NCI-H146 (cell line): ENCODE results near the gene VEPH1.
A peak's percentile ranks its signal among the peaks of the same experiment; 100 is the strongest.

Experiments
- DNase-seq: peaks from one replicate; lab custom pipeline; 2025; lab: John Stamatoyannopoulos, UW

VEPH1 gene

DNA sequence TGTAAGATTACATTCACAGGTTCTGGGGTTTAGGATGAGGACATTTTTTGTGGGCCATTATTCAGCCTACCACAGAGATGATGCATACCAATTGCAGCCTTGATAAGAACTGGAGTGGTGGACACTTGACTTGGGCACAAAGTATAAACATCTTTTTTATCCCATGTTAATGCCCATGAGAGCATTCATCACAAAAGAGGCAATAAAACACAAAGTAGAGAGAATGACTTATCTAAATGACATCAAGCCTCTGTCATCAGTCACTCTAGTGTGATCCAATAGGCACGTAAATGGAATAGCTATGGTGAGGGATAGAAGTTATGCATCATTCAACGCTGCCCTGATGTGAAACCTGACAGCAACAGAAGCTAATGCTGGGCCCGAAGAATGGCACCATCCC lies 25.8 kb downstream of the VEPH1 start:
- DNase-seq, result no peak

DNA sequence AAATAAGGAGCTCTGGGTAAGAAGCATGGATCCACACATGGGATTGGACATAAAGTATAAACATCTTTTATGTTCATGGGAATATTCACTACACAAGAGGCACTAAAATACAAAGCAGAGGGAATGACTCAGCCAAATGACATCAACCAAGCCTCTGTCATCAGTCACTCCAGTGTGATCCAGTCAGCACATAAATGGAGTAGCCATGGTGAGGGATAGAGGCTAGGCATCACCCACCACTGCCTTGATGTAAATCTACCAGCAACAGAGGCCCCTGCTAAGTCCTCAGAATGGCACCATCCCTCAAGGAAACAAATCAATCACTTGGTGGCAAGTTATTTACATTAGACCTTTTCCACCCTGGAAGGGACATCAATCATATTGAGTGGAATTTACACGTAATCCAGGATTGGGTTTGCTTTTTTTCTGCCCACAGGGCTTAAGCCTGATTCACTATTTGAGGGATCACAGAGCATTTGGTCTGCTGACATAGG lies 27.2 kb downstream of the VEPH1 start:
- no peak for DNase-seq

DNA sequence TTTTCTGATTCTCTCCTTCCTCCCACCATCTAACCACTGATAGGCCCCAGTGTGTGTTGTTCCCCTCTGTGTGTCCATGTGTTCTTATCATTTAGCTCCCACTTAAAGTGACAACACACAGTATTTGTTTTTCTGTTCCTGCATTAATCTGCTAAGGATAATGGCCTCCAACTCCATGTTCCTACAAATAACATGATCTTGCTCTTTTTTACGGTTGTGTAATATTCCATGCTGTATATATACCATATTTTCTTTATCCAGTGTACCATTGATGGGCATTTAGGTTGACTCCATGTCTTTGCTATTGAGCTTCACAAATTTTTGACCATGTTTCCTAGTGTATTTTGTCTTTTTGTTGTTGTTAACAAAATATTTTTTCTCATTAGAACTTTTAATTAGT lies 30.6 kb downstream of the VEPH1 start:
- DNase-seq, result no peak

DNA sequence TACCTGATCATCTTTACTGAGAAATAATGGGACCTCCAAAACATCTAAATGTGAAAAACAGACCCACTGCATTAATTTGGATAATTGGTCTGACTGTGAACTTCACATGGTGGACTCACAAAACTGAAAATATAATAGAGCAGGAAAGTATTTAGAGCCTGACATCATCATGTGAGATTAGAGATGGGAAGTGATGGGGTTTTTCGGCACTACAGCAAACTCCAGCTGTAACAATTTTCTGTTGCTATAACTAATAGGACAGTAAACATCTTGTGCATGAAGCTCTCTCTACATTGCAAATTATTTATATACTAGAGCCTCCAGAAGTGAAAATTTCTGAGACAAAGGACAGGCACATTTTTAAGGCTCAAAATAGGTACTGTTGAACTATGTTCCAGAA lies 32.2 kb downstream of the VEPH1 start:
- DNase-seq, result no peak

DNA sequence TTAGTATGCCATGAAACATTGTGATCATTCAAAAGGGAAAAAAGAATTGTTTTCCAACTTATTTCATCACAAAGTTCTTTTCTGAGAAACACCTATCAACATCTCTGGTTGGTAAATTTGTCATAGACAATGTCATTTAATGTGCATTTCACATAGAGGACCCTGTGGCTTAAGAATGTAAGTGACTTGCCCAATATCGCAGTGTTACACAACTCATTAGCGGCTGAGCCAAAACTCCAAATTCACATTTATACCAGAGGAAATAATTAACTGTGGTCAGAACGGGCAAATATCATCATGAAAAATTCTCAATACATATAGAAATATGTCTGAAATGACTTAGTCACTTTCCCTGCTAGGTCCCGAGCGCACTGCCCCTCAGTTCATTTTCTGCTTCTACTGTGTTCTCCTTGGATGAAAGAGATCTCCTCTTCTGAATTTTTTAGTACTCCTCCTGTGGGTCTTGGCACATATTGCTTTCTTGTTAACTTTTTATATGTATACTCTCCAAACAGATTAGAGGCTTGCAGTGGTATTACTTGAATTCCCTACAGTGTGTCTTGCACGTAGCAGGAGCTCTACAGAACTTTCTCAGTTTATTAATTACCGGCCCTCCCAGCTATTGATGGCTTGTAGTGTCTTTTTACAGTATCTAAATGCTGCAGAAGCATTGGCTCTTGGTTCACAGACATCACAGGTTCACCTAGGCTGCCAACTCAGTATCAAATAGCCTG lies 33.5 kb downstream of the VEPH1 start:
- DNase-seq, result no peak

DNA sequence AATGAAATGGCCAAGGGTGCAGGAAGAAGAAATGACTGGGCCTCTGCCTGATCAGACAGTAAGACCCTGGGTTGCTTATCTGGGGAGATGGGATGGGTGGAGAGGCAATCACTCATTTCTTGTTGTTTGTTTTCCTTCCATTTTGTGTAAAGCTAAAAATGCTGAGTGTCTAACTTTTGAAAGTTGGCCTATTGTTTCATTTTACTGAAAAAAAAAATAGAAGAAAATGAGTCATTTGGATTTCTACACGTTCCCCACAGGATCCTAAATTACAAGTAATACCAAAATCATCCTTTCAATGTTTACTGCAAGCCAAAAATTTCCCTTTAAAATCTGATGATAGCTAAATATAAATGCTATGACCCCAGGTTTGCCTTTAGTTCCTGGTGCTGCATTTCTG lies 36.0 kb downstream of the VEPH1 start:
- DNase-seq, result no peak

DNA sequence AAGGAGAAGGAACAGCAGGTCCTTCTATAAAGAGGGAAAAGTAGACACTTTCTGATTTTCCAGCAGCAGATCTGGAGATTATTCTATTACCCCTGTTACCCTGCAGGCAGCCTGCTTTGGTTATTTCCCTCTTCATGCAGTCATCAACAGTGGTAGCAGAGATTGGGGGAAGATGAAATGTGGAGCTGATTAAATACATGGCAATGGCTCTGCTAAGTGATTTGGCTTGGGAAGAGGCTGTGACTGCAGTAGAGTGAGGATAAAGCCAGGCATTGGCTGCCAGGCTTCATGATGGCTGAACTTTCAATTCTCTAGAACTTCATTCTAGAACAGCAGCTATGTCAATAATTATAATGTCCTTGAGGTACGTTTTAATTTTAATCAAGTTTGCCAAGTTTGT lies 37.5 kb downstream of the VEPH1 start:
- no peak for DNase-seq

DNA sequence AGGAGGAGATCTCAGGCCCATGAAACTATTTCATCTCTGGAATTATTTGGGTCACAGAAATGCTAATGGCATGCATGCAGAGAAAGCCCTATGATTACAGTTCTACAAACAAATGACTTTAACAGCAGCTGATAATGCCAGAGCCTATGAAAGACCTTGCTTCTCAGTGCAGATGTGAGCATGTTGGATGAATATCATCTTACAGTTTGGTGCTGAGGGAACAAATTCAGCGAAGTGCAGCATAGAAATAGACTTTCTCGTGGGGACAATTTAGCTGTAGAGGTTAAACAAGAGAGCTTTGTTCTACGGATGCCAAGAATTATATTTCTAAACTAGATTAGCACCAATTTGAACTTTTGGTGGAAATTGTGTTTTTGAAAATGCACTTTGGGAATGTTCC lies 38.9 kb downstream of the VEPH1 start:
- peak; percentile 38 for DNase-seq

DNA sequence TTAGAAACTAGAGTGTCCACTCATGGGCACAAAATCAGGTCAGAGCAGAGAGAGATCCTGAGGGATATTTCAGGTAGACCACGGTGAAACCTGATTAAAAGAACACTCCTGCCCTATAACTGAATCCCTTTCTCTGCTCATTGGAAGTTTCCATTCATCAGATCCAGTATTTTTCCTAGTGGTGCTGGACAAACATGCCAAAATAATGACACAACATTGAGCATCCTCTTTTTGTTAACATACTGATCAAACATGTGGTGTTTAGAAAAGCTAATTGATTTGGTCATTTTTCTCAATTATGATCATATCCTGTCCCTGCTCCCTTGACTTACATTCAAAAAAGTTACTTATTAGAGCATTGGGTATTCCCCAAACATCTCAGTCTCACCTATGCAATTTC lies 39.4 kb downstream of the VEPH1 start:
- no peak for DNase-seq

DNA sequence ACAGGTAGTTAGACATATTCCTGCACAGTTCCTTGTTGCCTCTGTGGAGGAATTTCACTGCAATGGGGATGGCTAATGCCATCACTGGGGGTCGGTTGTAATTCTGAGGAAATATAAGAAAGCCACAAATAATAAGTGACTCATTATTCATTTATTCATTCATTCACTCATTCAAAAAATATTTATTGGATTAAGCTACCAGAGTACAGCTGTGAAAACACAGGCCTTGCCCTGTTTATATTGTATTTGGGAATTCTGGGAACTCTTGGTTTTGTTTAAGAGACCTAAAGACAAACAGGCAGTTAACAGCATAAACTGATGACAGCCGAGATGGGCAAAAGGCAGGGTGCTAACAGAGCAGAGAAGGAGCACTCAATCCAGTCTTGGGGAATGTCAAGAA lies 43.0 kb downstream of the VEPH1 start:
- DNase-seq, result no peak

DNA sequence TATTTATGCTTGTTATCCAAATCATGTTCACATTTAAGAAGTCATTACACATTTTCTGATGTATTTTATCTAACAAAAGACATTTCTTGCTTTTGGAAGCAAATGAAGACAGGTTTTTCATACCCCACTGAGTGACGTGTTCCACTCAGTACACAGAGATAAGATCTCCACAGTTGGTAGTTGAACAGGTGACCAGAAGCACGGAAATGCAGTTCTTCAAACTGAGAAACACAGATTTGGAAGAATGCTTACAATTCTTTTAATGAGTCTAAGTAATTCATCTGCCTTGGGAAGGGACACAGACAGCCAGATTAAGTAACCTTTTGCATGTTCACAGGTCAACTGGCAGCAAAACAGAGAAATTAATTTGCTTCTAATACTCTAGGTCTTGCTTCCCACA lies 43.5 kb downstream of the VEPH1 start:
- DNase-seq, result no peak

DNA sequence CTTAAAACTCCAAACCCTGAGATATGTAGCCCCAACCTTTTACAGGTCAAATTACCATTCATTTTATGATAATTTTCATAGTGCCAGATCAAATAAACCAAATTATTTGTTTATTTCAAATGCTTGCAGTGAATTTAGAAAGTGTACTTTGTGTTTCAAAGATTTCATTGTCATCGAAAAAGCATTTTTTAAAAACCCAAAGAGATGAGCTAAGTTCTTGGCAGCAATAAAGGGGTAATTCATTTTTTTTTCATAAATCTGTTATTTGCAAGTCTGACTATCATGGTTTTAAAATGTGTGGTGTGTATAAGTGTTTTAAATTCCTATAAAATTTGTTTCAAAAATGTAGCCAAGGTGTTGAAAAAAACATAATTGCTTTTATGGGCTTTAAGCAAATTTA lies 49.4 kb downstream of the VEPH1 start:
- DNase-seq, result no peak

DNA sequence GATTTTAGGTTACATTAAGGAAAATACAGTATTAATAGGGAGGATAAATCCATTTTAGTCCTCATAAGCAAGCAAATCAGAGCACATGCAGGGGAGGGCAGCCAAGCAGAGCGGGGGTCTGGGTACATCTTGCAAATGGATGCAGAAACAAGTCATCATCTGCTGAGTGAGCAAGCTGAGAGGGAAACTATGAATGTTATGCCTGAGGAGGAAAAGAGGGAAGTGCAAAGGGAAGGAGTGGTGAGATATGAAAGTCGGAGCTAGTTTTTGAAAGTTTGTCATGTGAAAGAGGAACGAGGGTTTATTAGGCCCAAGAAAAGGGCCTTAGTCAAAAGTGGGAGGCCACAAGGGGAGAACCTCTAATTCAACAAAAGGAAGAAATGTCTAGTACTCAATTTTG lies 51.1 kb downstream of the VEPH1 start:
- no peak for DNase-seq

DNA sequence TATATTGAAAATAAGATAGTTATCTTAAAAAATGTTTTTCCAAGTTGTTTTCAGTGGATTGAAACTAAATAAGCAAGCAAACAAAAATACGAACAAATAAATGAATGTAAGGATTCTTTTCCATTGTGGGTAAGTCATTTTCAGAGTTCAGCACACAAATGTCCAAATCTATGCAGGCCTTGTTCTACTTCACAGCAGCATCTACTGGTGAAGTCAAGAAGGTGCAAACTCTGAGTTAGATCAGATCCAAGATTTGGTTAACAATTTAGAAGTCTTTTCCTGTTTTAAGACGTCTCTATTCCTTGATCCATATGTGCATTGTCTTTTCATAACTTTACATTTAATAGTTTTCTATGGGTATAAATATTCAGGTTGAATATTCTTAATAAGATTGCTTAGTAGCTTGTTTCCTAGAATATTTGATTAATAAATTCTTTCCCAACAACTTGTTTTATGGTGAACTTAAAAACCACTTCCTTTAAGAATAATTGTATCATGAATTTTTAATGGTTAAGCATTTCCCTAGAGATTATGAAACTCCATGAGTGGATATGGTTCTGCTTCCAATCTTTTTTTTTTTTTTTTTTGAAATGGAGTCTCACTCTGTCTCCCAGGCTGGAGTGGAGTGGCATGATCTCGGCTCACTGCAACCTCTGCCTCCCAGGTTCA lies 56.1 kb downstream of the VEPH1 start:
- DNase-seq, result no peak

DNA sequence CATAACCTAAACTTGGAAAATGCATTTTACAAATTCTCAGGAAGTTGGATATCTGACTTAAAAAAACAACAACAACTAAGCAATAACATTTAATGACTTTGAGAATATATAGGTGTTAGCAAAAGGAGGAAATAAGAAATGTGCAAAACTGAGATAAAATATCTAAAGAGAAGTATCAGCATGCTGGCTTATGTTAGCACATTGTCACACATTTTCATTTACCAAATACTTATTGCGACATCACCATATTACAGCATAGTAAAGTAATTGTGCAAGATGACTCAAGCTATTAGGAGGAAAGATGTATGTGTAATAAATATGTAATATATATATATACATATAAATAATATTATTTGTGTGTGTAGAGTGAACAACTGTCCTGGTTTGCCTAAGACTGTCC lies 57.4 kb downstream of the VEPH1 start:
- no peak for DNase-seq

DNA sequence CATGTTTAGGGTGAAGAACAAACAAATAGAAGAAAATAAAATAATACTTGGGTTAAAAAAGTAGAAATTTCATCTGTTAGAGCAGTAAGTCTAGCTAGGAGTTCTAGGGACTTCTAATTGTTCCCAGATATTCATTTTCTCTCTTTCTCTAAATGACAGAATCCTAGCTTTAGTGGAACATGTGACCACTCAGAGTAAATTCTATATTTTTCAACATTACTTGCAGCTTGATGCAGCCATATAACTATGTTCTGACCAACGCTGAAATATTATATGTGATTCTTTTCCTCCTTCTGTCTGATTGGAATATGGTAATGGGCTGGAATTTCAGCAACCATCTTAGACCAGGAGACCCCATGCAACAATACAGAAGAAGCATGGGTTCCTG lies 58.4 kb downstream of the VEPH1 start:
- no peak for DNase-seq

DNA sequence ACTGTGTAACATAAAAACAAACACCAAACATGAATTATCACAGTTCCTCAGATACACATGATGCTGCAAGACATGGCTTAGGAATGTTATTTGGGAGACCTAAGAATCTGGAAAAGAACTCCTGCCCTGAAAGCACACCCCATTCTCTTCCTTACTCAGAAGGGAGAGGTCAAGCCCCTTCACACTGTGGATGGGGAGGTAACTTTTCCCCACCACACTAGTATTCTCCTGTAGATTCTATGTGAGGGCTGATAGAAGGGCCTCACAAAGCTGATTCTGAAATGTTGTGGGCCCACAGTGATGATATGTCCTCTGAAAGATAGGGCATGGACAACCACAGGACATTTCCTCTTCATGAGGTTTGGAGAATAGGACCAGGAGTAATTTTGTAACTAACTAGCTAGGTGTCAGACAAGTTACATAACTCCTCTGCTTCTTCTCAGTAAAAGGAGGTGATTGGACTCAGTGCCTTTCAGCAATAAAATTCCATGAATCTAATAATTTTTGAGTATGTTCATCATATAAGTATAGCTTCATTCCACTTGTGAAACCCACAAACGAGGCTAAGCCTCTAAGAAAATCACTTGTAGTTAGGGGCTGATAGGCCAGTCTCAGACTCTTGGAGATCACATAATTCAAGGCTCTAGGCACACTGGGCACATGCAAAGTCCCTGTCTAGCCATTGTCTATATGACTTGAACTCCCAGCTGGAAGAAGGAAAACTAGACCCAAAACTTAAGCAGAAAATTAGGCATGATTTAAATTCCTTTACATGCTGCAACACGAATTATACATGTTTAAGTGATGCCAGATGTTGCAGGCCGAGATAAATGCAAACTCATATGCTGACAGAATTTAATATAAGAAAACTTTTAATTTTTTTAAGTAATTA lies 59.1 kb downstream of the VEPH1 start:
- DNase-seq, result no peak

DNA sequence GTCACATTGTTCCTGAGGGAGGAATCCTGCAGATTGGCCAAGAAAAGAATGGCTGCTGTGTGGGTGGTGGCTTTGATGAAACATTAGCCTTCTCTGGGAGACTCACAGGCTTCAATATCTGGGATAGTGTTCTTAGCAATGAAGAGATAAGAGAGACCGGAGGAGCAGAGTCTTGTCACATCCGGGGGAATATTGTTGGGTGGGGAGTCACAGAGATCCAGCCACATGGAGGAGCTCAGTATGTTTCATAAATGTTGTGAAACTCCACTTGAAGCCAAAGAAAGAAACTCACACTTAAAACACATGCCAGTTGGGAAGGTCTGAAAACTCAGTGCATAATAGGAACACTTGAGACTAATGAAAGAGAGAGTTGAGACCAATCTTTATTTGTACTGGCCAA lies 60.5 kb downstream of the VEPH1 start:
- no peak for DNase-seq

DNA sequence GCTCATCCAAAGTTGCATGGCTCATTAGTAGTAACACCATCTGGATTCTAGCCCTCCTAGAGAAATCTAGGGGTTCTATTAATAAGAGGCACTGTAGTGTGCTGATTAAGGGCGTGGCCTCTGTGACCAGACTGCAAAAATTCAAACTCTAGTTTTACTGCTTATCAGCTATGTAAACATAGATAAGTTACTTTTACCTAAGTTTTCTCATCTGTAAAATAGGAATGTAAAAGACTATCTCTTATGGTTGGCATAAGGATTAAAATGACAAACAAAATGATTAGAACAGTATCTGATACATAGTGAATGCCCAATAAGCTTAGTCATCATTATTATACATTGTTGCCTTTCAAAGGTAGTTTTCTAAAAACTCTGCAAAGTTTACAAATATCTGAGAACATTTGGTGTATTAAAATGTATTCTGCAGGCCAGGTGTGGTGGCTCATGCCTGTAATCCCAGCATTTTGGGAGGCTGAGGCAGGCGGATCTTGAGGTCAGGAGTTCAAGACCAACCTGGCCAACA lies 62.1 kb downstream of the VEPH1 start:
- no peak for DNase-seq

DNA sequence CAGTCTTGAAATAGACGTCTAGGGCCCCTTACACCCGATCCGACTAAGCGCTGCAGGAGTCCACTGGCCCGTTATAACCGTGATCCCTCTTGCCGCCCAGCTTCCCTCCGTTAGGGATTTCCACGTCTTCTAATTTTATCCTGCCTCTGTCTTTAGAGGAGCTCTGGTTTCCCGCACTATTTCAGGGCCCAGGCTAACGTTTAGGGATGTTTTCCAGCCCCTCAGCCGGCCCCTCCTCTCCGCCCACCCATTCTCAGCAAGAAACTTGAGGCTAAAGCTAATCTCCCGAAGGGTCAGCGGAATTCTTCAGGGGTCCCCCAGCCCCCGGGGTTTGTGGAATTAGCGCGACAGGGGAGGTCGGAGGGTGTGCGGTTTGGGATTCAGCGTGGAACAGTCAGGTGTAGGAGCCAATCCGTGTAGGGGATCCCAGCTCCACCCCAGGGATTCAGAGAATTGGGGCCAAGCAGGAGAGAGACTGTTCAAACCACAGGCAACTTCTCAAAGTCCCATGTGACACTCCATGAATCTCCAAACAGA lies 65.0 kb downstream of the VEPH1 start:
- peak; percentile 35 for DNase-seq

DNA sequence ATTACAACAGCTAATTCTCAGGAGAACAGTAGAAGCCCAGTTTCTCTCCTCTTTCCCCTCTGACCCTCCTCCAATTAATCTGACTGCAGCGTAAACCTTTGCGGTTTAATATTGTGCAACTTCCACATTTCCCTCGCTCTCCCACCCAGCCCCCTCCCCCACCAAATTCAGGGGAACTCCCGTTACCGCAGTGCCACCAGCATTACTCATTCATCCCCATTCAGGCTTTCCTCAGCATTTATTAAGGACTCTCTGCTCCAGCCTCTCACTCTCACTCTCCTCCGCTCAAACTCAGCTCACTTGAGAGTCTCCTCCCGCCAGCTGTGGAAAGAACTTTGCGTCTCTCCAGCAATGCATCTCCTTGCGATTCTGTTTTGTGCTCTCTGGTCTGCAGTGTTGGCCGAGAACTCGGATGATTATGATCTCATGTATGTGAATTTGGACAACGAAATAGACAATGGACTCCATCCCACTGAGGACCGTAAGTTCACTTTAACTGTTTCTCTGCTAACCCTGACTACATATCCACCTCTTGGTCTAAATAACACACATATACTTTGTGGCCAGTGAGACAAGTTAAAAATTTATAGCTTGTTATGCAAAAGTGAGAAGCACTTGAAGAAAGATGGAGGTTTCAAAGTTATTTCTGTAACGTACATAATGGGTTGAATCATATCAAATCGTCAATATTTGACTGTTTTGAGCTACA lies 66.5 kb downstream of the VEPH1 start, which contains the start of gene PTX3:
Gene PTX3, plus strand, starts transcription at position 268 of the 709 bp plus-strand sequence. Its CDS starts 84 bp downstream, at position 352.
- DNase-seq, result peak; percentile 51

DNA sequence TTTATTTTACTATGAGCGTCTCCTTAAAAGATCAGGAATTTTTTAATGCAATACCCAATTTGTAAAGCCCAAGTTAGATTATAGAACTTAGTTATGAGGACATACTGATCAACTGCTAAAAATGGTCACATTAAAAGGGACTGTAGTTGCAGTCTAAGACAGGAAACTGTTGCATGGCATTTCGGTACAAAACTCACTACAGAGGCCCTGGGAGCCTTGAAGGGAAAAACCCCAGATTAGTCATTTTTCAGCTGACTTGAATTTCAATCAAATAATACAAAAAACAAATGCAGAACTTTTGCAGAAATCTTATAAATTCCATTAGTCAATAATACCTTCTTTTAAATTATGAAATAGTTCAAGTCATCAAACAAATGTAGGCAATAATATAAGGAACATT lies 73.5 kb downstream of the VEPH1 start:
- DNase-seq, result no peak
